Measurements from ENCODE around the gene OR2V2. TPM values are rescaled to one million over a fixed set of nuclear protein-coding genes. Genes with fewer than 3 reads are reported as not detected.
"Not testable (repeated sequence)": the region's sequence is repeated elsewhere in the genome, so short reads cannot be mapped to it uniquely, and the experiment has no call there.

The OR2V2 gene
- total RNA-seq, 2 experiments from 2014 or later: not detected

DNA sequence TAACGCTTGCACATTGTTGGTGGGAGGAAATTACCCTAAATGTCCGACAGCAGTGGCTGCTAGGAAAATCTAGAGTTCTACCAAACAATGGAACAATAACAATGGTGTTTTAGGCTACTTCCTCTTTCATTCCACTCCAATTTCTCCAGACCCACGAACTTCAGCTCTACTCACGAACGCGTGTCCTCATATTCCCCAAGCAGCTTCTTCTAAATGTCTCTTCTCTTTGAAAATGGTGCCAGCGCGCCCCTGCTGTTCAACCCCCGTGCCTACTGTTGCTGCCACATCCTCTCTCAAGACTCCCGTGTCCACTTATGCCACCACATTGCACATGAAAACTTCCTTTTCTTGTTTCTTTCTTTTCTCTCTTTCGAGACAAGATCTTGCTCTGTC, 25.6 kb downstream of the OR2V2 start:
- CTCF ChIA-PET: interaction anchor here (0.9 to 3.3 kb wide), 4 partner anchors 9 to 19 kb away, joined by 3 to 21 read pairs (median 3); no protein-coding TSS in a partner anchor
- DNase-seq (peak in 8 of 14 experiments; percentile 45 to 87 (median 69)), ATAC-seq (ENCODE audit: poor library complexity) (peak; percentile 71)
- peak; percentile 62 for TF ChIP-seq CTCF (IDR thresholded peaks at IDR 0.05)
- H3K4me3 Mint-ChIP-seq: peak overlapping the region; percentile 92
- no peaks in the 10 kb centered on the region for H3K9me3 Mint-ChIP-seq
- peaks cover 46% of the 10 kb centered on the region for H3K4me1 Mint-ChIP-seq (ENCODE audit: low read depth)
- H3K27me3 Mint-ChIP-seq: peaks cover 50% of the 10 kb centered on the region
- H3K27ac Mint-ChIP-seq: peak overlapping the region; percentile 78
- Histone ChIP-seq H3K9me3 (ENCODE audit: control insufficient read depth in 1 of 2, insufficient read depth in 1 of 2, low read length in 2 of 2) (peaks cover 0 to 27% of the 10 kb centered on the region in 2 experiments), H3K36me3 (ENCODE audit: insufficient read depth, low read length) (no peaks in the 10 kb centered on the region), H3K27ac (ENCODE audit: low read depth in 1 of 2, low read length in 2 of 2) (no peak overlapping the region), H3K27me3 (ENCODE audit: control insufficient read depth in 1 of 2, insufficient read depth in 2 of 2, low read length in 2 of 2) (peaks cover 28 to 52% of the 10 kb centered on the region in 2 experiments), H3K4me3 (ENCODE audit: low read length) (peak overlapping the region; percentile 25), H3K4me1 (ENCODE audit: insufficient read depth, low read length) (peaks cover 33% of the 10 kb centered on the region)
- intact Hi-C loops (cut with DNase I, micrococcal nuclease): loop anchor here in 1 of 2 experiments (1.0 to 2.0 kb wide), 2 partner anchors 14 to 16 kb away; no protein-coding TSS in a partner anchor
- POLR2A ChIA-PET: interaction anchor here (0.5 to 3.7 kb wide), 11 partner anchors 10 to 657 kb away, joined by 3 to 61 read pairs (median 12); partner anchors contain the start of genes TRIM41 and TRIM52
- H3K36me3 Mint-ChIP-seq (ENCODE audit: low read depth): peaks cover 3% of the 10 kb centered on the region

DNA sequence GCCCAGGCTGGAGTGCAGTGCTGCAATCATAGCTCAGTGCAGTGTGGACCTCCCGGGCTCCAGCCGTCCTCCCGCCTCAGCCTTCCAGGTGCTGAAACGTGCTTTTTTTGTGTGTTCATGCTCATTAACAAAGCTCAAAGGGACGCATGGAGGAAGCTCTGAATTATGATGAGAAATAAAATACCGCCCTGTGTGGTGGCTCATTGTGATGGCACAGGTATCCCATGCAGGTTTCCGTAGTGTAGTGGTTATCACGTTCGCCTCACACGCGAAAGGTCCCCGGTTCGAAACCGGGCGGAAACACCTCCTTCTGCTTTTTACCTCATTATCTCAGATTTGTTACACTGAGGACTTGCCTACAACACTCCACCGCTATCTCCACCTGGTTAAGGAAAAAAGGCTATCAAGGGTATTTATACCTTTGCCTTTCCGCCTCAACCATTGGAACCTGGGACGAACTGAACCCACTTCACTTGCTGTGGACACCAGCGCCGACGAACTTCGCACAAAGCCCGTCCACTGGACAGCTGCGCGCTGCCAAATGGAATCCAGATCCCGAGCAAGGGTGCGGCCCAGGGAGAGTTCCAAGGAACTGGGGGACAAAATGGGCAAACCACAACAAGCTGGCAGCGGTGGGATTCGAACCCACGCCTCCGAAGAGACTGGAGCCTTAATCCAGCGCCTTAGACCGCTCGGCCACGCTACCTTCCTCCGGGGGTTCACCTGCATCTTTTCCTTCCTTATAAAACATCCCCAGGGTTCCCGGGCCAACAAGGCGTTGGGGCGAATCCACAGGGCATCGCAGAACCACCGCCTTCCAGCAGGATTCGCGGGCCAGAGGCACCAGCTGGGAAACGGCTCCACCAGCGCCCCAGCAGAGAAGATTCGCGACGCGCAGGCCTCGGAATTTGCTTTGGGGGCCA, 26.3 kb downstream of the OR2V2 start:
- ATAC-seq (ENCODE audit: poor library complexity) (peak; percentile 84), DNase-seq (peak in 9 of 14 experiments; percentile 17 to 76 (median 55))
- intact Hi-C loops (cut with DNase I, micrococcal nuclease): loop anchor here in 1 of 2 experiments (1.0 to 2.0 kb wide), 2 partner anchors 15 to 16 kb away; no protein-coding TSS in a partner anchor
- peaks cover 21 to 45% of the 10 kb centered on the region in 2 experiments for H3K27me3 ChIP-seq (ENCODE audit: control insufficient read depth in 1 of 2, insufficient read depth in 2 of 2, low read length in 2 of 2)
- no peak overlapping the region for H3K27ac ChIP-seq (ENCODE audit: low read depth in 1 of 2, low read length in 2 of 2)
- H3K36me3 Mint-ChIP-seq (ENCODE audit: low read depth): peaks cover 3% of the 10 kb centered on the region
- H3K27me3 Mint-ChIP-seq: peaks cover 44% of the 10 kb centered on the region
- H3K9me3 ChIP-seq (ENCODE audit: control insufficient read depth in 1 of 2, insufficient read depth in 1 of 2, low read length in 2 of 2): peaks cover 0 to 27% of the 10 kb centered on the region in 2 experiments
- peaks cover 33% of the 10 kb centered on the region for H3K4me1 ChIP-seq (ENCODE audit: insufficient read depth, low read length)
- peak; percentile 10 for TF ChIP-seq CTCF (IDR thresholded peaks at IDR 0.05)
- ChIA-PET POLR2A (interaction anchor here (0.5 to 3.7 kb wide), 11 partner anchors 10 to 658 kb away, joined by 3 to 61 read pairs (median 12); partner anchors contain the start of genes TRIM41 and TRIM52), CTCF (interaction anchor here (0.9 to 3.3 kb wide), 5 partner anchors 8 to 18 kb away, joined by 3 to 21 read pairs (median 3); no protein-coding TSS in a partner anchor)
- H3K9me3 Mint-ChIP-seq: no peaks in the 10 kb centered on the region
- peak overlapping the region; percentile 92 for H3K4me3 Mint-ChIP-seq
- H3K36me3 ChIP-seq (ENCODE audit: insufficient read depth, low read length): no peaks in the 10 kb centered on the region
- H3K4me3 ChIP-seq (ENCODE audit: low read length): peak overlapping the region; percentile 25
- H3K27ac Mint-ChIP-seq: peak overlapping the region; percentile 78
- H3K4me1 Mint-ChIP-seq (ENCODE audit: low read depth): peaks cover 44% of the 10 kb centered on the region

- DNase-seq: no peak
- no peaks in the 10 kb centered on the region for H3K36me3 ChIP-seq (ENCODE audit: insufficient read depth, low read length)
- H3K27me3 Mint-ChIP-seq: peaks cover 17% of the 10 kb centered on the region
- intact Hi-C loops (cut with DNase I, micrococcal nuclease): no loop called here
- H3K4me1 Mint-ChIP-seq (ENCODE audit: low read depth): peaks cover 18% of the 10 kb centered on the region
- H3K9me3 Mint-ChIP-seq: no peaks in the 10 kb centered on the region
- TF ChIP-seq CTCF (IDR thresholded peaks at IDR 0.05): no peak
- CTCF ChIA-PET: no interaction called here
- H3K9me3 ChIP-seq (ENCODE audit: control insufficient read depth in 1 of 2, insufficient read depth in 1 of 2, low read length in 2 of 2): peaks cover 0 to 16% of the 10 kb centered on the region in 2 experiments
- H3K27ac ChIP-seq (ENCODE audit: low read depth in 1 of 2, low read length in 2 of 2): no peak overlapping the region
- no peak overlapping the region for H3K4me3 Mint-ChIP-seq
- H3K36me3 Mint-ChIP-seq (ENCODE audit: low read depth): peaks cover 3% of the 10 kb centered on the region
- peaks cover 0 to 28% of the 10 kb centered on the region in 2 experiments for H3K27me3 ChIP-seq (ENCODE audit: control insufficient read depth in 1 of 2, insufficient read depth in 2 of 2, low read length in 2 of 2)
- no peak for ATAC-seq (ENCODE audit: poor library complexity)
- peaks cover 17% of the 10 kb centered on the region for H3K4me1 ChIP-seq (ENCODE audit: insufficient read depth, low read length)
- no peak overlapping the region for H3K27ac Mint-ChIP-seq
- no peak overlapping the region for H3K4me3 ChIP-seq (ENCODE audit: low read length)
- POLR2A ChIA-PET: no interaction called here
Observed at GRCh38 chr5:181176254-181176952, 29.0 kb downstream of the OR2V2 start.

DNA sequence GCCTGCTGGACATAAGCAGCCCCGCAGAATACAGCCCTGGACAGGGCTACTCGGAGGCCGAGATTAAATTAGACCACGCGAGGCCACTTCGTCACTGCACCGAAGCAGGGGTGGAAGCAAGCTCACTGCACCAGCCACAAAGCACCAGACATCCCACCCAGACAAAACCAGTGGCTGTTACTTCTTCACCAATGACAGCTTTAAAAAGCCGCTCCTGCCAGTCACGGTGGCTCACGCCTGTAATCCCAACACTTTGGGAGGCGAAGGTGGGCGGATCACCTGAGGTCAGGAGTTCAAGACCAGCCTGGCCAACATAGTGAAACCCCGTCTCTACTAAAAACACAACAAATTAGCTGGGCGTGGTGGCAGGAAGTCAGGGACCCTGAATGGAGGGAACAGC, 30.2 kb downstream of the OR2V2 start:
- H3K27ac ChIP-seq (ENCODE audit: low read depth in 1 of 2, low read length in 2 of 2); H3K27ac Mint-ChIP-seq; H3K4me3 Mint-ChIP-seq; ATAC-seq (ENCODE audit: poor library complexity); intact Hi-C loops (cut with DNase I, micrococcal nuclease); CTCF ChIA-PET; H3K4me3 ChIP-seq (ENCODE audit: low read length); H3K36me3 Mint-ChIP-seq (ENCODE audit: low read depth); H3K36me3 ChIP-seq (ENCODE audit: insufficient read depth, low read length); DNase-seq; H3K9me3 Mint-ChIP-seq: not testable (repeated sequence)
- POLR2A ChIA-PET: interaction anchor here (0.6 kb wide), 1 partner anchor 14 kb away, joined by 3 read pairs; no protein-coding TSS in a partner anchor
- Histone ChIP-seq H3K27me3 (ENCODE audit: control insufficient read depth in 1 of 2, insufficient read depth in 2 of 2, low read length in 2 of 2) (peaks cover 0 to 17% of the 10 kb centered on the region in 2 experiments), H3K4me1 (ENCODE audit: insufficient read depth, low read length) (peaks cover 21% of the 10 kb centered on the region), H3K9me3 (ENCODE audit: control insufficient read depth in 1 of 2, insufficient read depth in 1 of 2, low read length in 2 of 2) (peaks cover 0 to 16% of the 10 kb centered on the region in 2 experiments)
- Mint-ChIP-seq H3K27me3 (peaks cover 13% of the 10 kb centered on the region), H3K4me1 (ENCODE audit: low read depth) (peaks cover 22% of the 10 kb centered on the region)
